Glutamatergic neuron (in vitro differentiated cells): ENCODE results near the gene PIP4K2A. TPM values are rescaled to one million over a fixed set of nuclear protein-coding genes. Genes with fewer than 3 reads are reported as not detected.

Source experiments
- DNase-seq: peaks from one replicate; pipeline ENCODE4 v3.0.0; 2022
- H3K27ac Mint-ChIP-seq: one replicate; pipeline ENCODE4 v1.8.0; 2020; ENCODE audit warnings: mild to moderate bottlenecking, mixed read lengths, inconsistent platforms; ENCODE audit not compliant: unreplicated experiment
- H3K27me3 Mint-ChIP-seq: one replicate; pipeline ENCODE4 v1.8.0; 2020; ENCODE audit warnings: mild to moderate bottlenecking, moderate library complexity, mixed read lengths, inconsistent platforms; ENCODE audit not compliant: unreplicated experiment
- H3K36me3 Mint-ChIP-seq: one replicate; pipeline ENCODE4 v1.8.0; 2020; ENCODE audit warnings: mild to moderate bottlenecking, mixed read lengths, inconsistent platforms; ENCODE audit not compliant: unreplicated experiment
- H3K4me1 Mint-ChIP-seq: one replicate; pipeline ENCODE4 v1.8.0; 2020; ENCODE audit warnings: mild to moderate bottlenecking, low read depth, mixed read lengths, inconsistent platforms; ENCODE audit not compliant: unreplicated experiment
- H3K4me3 Mint-ChIP-seq: one replicate; pipeline ENCODE4 v1.8.0; 2020; ENCODE audit warnings: mild to moderate bottlenecking, mixed read lengths, inconsistent platforms; ENCODE audit not compliant: unreplicated experiment
- H3K9me3 Mint-ChIP-seq: one replicate; pipeline ENCODE4 v1.8.0; 2020; ENCODE audit warnings: mild to moderate bottlenecking, moderate library complexity, mixed read lengths, inconsistent platforms; ENCODE audit not compliant: unreplicated experiment
- CTCF ChIP-seq: fragments of 200-600 bp; sonication (generic); IDR thresholded peaks from one replicate; pipeline ENCODE4 v1.5.0; 2021; ENCODE audit not compliant: partially characterized antibody, unreplicated experiment
- total RNA-seq: library from RNA; stranded (reverse); fragmentation: NEBNext Ultra II Directional; extraction: Animal tissue kit (Norgen Biotek cat#: 25700); gene quantifications from one replicate; pipeline ENCODE4 v1.2.1, GENCODE V29; 2021; ENCODE audit not compliant: unreplicated experiment

PIP4K2A gene
- total RNA-seq, 1 donor from 2014 or later = 20.7 TPM

GRCh38 chr10:22607261-22607660 lies 107.1 kb downstream of the PIP4K2A start:
- TF ChIP-seq CTCF = no peak
- peaks cover 3% of the 10 kb centered on the region for H3K4me1 Mint-ChIP-seq
- H3K27me3 Mint-ChIP-seq = no peaks in the 10 kb centered on the region
- no peaks in the 10 kb centered on the region for H3K9me3 Mint-ChIP-seq
- H3K4me3 Mint-ChIP-seq = no peak overlapping the region
- no peak for DNase-seq
- H3K36me3 Mint-ChIP-seq = peaks cover 2% of the 10 kb centered on the region
- no peak overlapping the region for H3K27ac Mint-ChIP-seq

DNA sequence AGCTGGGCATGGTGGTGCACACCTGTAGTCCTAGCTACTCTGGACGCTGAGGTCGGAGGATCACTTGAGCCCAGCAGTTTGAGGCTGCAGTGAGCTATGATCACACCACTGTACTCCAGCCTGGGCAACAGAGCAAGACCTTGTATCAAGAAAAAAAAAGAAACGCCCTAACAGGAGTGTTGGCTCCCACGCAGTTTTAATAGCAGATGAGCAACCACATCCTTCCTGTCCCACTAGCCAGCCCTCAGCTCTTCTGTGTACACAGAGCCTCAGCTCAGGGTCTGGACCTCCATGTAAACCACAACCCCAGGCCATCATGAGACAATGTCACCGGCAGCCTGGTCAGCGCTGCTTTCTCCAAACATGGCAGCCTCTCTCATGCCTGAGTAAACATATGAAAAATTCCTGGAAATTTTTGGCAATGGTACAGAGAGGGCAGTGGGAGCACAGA lies 108.2 kb downstream of the PIP4K2A start:
- Mint-ChIP-seq H3K27ac (no peak overlapping the region), H3K27me3 (no peaks in the 10 kb centered on the region), H3K4me1 (no peaks in the 10 kb centered on the region), H3K4me3 (no peak overlapping the region), H3K9me3 (no peaks in the 10 kb centered on the region), H3K36me3 (no peaks in the 10 kb centered on the region)
- no peak for TF ChIP-seq CTCF
- DNase-seq = no peak

DNA sequence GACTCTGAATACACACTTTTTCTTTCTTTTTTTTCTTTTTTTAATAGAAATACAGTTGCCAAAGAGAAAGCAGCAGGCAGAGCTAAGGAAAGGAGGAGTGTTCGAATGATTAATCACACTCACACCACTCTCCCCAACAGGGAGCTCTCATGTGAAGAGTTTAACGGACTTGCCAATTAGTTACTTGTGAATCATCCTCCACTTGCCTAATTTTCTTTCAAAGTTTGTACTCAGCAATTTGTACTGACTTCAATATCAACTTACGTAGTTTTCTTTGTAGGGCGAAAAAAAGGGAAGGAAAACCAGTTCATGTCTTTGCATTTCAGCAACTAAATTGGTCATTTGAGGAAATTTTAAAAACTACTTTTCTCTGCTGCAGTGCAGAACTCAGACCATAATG lies 109.2 kb downstream of the PIP4K2A start:
- DNase-seq = no peak
- Mint-ChIP-seq H3K36me3 (no peaks in the 10 kb centered on the region), H3K9me3 (no peaks in the 10 kb centered on the region), H3K27ac (no peak overlapping the region), H3K4me1 (peaks cover 5% of the 10 kb centered on the region), H3K27me3 (no peaks in the 10 kb centered on the region), H3K4me3 (no peak overlapping the region)
- TF ChIP-seq CTCF = no peak

DNA sequence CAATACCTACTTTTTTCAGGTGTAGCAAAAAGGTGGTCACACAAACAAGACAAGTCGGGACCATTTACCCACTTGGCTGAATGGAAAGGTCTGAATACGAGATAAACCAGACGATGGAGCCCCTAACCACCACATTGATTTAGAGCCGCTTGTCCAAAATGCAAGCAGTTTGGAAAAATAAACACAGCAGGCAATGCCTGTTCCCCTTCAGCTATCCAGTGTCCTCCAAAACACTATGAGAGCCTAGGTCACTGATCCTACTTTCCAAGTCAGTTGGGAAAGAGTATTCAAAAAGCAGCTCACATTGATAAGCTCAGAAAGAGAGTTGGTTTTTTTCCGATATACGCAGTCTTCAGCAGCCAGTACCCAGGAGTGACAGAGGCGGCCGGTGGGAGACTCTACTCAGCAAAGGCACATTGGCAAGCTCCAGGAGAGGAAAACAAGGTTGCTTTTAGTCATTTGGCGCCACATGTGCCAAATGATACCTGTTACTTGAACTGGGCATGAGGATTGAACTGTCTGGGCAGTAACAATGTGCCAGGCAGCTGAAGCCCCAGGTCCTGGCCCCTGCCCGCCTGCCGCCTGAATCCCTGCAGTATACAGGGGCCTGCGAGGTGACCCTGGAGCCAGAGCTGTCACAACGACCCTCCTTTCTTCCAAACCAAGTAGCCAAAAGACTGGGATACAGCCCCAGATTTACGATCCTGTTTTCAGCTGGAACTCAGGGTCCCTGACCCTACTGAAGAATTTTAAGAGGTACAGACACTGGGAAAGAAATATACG lies 109.8 kb downstream of the PIP4K2A start:
- H3K27me3 Mint-ChIP-seq = no peaks in the 10 kb centered on the region
- H3K4me1 Mint-ChIP-seq = peaks cover 7% of the 10 kb centered on the region
- H3K9me3 Mint-ChIP-seq = no peaks in the 10 kb centered on the region
- no peak for TF ChIP-seq CTCF
- H3K4me3 Mint-ChIP-seq = no peak overlapping the region
- no peaks in the 10 kb centered on the region for H3K36me3 Mint-ChIP-seq
- H3K27ac Mint-ChIP-seq = no peak overlapping the region
- DNase-seq = no peak

DNA sequence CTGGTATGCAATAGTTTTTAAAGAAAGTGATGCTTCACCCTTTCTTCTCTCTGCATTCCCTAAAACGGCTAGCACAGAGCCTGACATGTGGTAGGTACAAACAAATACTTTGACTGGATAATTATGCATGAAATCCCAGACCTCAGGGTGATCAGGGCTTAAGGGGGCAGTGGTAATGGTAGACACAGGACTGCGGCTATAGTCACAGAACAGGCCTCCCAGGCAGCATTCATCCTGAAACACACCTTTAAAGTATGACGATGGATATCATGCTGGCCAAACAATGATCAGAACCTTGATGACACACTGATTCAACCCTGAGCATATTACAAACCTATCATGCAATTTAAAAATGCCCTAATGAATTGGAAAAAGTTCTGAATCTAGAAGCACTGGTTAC lies 110.8 kb downstream of the PIP4K2A start:
- Mint-ChIP-seq H3K4me1 (peaks cover 7% of the 10 kb centered on the region), H3K27ac (no peak overlapping the region), H3K9me3 (no peaks in the 10 kb centered on the region), H3K4me3 (no peak overlapping the region), H3K36me3 (no peaks in the 10 kb centered on the region), H3K27me3 (no peaks in the 10 kb centered on the region)
- TF ChIP-seq CTCF = no peak
- no peak for DNase-seq
